Measurements from ENCODE around the gene SHISA9.

Gene SHISA9

DNA sequence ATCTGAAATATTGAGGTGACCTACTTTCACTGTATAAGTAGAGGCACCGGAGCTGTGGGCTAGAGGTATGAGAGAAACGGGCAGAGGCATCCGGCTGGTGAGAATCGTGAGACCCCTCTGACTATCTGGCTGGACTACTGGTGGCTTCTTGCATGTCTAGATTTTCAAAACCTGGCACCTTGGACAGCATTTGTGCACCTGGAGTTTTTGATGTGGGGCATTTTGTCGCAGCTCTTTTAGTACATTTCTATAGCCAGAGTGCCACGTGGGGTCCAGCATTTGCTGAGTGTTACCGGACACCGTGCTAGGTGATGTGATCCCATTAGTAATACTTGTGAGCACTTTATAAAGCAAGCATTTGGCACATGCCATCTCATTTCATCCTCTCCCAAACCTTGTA, 32.6 kb upstream of the SHISA9 start:
- no peak for TF ChIP-seq CTCF (conservative IDR thresholded peaks at IDR 0.05; ENCODE audit: low read depth, low read length)

GRCh38 chr16:12869698-12870427, 31.5 kb upstream of the SHISA9 start:
- no peak overlapping the region for H3K4me3 ChIP-seq (ENCODE audit: low read depth, low read length)
- TF ChIP-seq CTCF (conservative IDR thresholded peaks at IDR 0.05; ENCODE audit: low read depth, low read length) = no peak
- no peak for DNase-seq (ENCODE audit: low read depth)

More for the DNA sequence above, 32.6 kb upstream of the SHISA9 start:
- no peak for DNase-seq (ENCODE audit: low read depth)
- H3K4me3 ChIP-seq (ENCODE audit: low read depth, low read length) = no peak overlapping the region

DNA sequence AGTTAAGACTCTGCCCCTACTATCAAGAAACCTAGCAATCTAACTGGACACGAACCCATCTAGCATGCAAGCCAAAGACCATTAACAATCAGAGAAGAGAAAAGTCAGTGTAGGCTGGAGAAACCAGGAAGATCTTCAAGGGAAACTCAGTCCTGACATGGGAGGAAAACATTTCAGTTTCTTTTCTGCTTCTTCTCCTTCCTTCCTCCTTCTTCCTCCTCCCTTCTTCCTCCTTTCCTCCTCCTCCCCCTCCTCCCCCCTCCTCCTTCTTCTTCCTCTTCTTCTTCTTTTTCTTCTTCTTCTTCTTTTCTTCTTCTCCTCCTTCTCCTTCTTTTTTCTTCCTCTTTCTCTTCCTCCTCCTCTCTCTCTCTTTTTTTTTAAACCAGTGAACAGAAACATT, 29.6 kb upstream of the SHISA9 start:
- H3K4me3 ChIP-seq (ENCODE audit: low read depth, low read length) = no peak overlapping the region
- no peak for TF ChIP-seq CTCF (conservative IDR thresholded peaks at IDR 0.05; ENCODE audit: low read depth, low read length)
- no peak for DNase-seq (ENCODE audit: low read depth)

DNA sequence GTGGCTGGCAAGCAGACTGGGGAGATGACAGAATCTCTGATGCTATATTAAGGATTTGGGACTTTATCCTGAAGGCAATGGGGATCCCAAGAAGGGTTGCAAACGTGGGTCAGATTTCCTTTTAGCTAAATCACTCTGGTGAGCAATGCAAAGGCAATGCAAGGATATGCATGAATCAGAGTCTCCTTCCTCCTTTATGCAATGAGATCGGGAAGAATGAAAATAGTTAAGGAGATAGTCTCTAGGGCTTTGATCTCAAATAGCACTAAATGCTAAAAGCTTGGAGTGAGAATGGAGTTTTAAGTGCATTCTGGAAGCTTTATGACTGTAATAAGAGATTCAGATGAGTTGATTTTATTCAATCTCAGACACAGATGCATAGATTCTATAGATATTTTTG, 27.2 kb upstream of the SHISA9 start:
- no peak overlapping the region for H3K4me3 ChIP-seq (ENCODE audit: low read depth, low read length)
- peak; percentile 1 for DNase-seq (ENCODE audit: low read depth)
- TF ChIP-seq CTCF (conservative IDR thresholded peaks at IDR 0.05; ENCODE audit: low read depth, low read length) = no peak

- H3K4me3 ChIP-seq (ENCODE audit: low read depth, low read length) = no peak overlapping the region
- no peak for DNase-seq (ENCODE audit: low read depth)
- TF ChIP-seq CTCF (conservative IDR thresholded peaks at IDR 0.05; ENCODE audit: low read depth, low read length) = no peak
Observed at GRCh38 chr16:12876778-12877177, 24.6 kb upstream of the SHISA9 start.

DNA sequence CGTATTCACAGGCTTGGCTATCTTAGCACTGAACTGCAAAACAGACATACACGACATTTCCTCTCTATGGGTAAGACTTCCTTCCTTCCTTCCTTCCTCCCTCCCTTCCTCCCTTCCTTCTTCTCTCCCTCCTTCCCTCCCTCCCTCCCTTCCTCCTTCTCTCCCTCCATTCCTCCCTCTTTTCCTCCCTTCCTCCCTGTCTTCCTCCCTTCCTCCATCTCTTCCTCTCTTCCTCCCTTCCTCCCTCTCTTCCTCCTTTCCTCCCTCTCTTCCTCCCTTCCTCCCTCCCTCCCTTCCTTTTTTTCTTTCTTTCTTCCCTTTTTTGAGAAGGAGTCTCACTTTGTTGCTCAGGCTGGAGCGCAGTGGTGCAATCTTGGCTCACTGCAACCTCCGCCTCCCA, 22.4 kb upstream of the SHISA9 start:
- TF ChIP-seq CTCF (conservative IDR thresholded peaks at IDR 0.05; ENCODE audit: low read depth, low read length) = no peak
- no peak for DNase-seq (ENCODE audit: low read depth)
- no peak overlapping the region for H3K4me3 ChIP-seq (ENCODE audit: low read depth, low read length)

GRCh38 chr16:12879812-12880211, 21.6 kb upstream of the SHISA9 start:
- no peak for TF ChIP-seq CTCF (conservative IDR thresholded peaks at IDR 0.05; ENCODE audit: low read depth, low read length)
- H3K4me3 ChIP-seq (ENCODE audit: low read depth, low read length) = no peak overlapping the region
- DNase-seq (ENCODE audit: low read depth) = no peak

All from choroid plexus epithelial cell (primary cell).